Suprapubic skin (tissue), 4 donors: ENCODE measurements around the gene DNAJC4.

Experiments used
- CTCF ChIP-seq, 2 donors: fragments of 200-600 bp in 1 of 2; fragments of 450-650 bp in 1 of 2; sonication (generic) in 1 of 2; IDR thresholded peaks; one replicate each; pipeline ENCODE4 v1.5.1; 2016 to 2019; ENCODE audit warnings: antibody characterized with exemption in 2 of 2, mild to moderate bottlenecking in 1 of 2, moderate library complexity in 1 of 2
- POLR2A ChIP-seq, 2 donors: fragments of 450-650 bp; IDR thresholded peaks; one replicate each; pipeline ENCODE4 v1.6.1; 2017; ENCODE audit warnings: antibody characterized with exemption in 2 of 2, mild to moderate bottlenecking in 2 of 2, moderate library complexity in 2 of 2
- POLR2AphosphoS5 ChIP-seq, 3 donors: sonication (generic); formaldehyde crosslinking; IDR thresholded peaks; one replicate each; pipeline ENCODE4 v1.6.1; 2017; ENCODE audit warnings: antibody characterized with exemption in 3 of 3

- TF ChIP-seq CTCF (IDR thresholded peaks at IDR 0.05) (no peak), POLR2A (IDR thresholded peaks at IDR 0.05) (no peak), POLR2AphosphoS5 (IDR thresholded peaks at IDR 0.05) (no peak)
Observed at GRCh38 chr11:64276653-64277431, 46.5 kb downstream of the DNAJC4 start.
